Body of pancreas (tissue), 4 donors: ENCODE results near the gene UGT1A6. TPM values are rescaled to one million over a fixed set of nuclear protein-coding genes. Genes with fewer than 3 reads are reported as not detected.

Experiments used
- ATAC-seq: fragments of 150-250 bp; one replicate; pipeline ENCODE4 v1.9.1; 2016
- DNase-seq, 4 donors: peaks; one replicate each; pipeline ENCODE4 v3.0.0-alpha.2; 2019
- H3K27ac ChIP-seq, 4 donors: fragments of 200-600 bp; sonication (generic); 1 replicate in 3 of 4; 2 replicates in 1 of 4; pipeline versions ENCODE4 v1.5.1 to v1.6.1; 2016 to 2019; ENCODE audit warnings: mild to moderate bottlenecking in 1 of 4, mixed read lengths in 1 of 4, moderate library complexity in 1 of 4
- H3K27me3 ChIP-seq, 2 donors: fragments of 200-600 bp; sonication (generic); one replicate each; pipeline ENCODE4 v1.6.0; 2016; ENCODE audit warnings: mild to moderate bottlenecking in 1 of 2
- H3K36me3 ChIP-seq, 2 donors: fragments of 200-600 bp; sonication (generic); replicated peaks in 1 of 2; 2 replicates each; pipeline ENCODE4 v1.5.1; 2016; ENCODE audit warnings: low read depth in 2 of 2; ENCODE audit not compliant: insufficient read depth in 1 of 2
- H3K4me1 ChIP-seq: fragments of 200-600 bp; sonication (generic); one replicate; pipeline ENCODE4 v1.6.0; 2016
- H3K4me3 ChIP-seq, 2 donors: fragments of 200-600 bp; sonication (generic); 1 replicate in 1 of 2; 2 replicates in 1 of 2; pipeline ENCODE4 v1.5.1; 2016 to 2019
- H3K9me3 ChIP-seq, 3 donors: fragments of 200-600 bp; sonication (generic); 1 replicate in 2 of 3; 2 replicates in 1 of 3; pipeline ENCODE4 v1.5.1; 2016
- POLR2A ChIP-seq, 3 donors: fragments of 450-650 bp; IDR thresholded peaks; one replicate each; pipeline ENCODE4 v1.6.1; 2016; ENCODE audit warnings: antibody characterized with exemption in 3 of 3, mild to moderate bottlenecking in 2 of 3
- WGBS, 2 donors: methylation state at CpG; one replicate each; pipeline ENCODE4 v1.1.5; 2017; 5-methylcytosine and 5-hydroxymethylcytosine counted together
- intact Hi-C: fragments of 100-400 bp; cut with DNase I; formaldehyde crosslinking; loops from one replicate; pipeline ENCODE4 v1.15.1; 2023
- total RNA-seq, 2 donors: library from RNA; depleted of rRNA; stranded (reverse); fragments of >200 nt; gene quantifications; one replicate each; pipeline ENCODE4 v1.1.0, GENCODE V29; 2016
- TF ChIP-seq, protein P1 (sequence below), 7 experiments: fragments of 450-650 bp in 4 of 7; fragments of 200-600 bp in 3 of 7; sonication (generic) in 3 of 7; IDR thresholded peaks; one replicate each; pipeline ENCODE4 v1.5.1; 2016 to 2019; ENCODE audit warnings: antibody characterized with exemption in 7 of 7

UGT1A6 gene
- total RNA-seq, 2 donors from 2014 or later: 0.33 TPM; not detected in 1

DNA sequence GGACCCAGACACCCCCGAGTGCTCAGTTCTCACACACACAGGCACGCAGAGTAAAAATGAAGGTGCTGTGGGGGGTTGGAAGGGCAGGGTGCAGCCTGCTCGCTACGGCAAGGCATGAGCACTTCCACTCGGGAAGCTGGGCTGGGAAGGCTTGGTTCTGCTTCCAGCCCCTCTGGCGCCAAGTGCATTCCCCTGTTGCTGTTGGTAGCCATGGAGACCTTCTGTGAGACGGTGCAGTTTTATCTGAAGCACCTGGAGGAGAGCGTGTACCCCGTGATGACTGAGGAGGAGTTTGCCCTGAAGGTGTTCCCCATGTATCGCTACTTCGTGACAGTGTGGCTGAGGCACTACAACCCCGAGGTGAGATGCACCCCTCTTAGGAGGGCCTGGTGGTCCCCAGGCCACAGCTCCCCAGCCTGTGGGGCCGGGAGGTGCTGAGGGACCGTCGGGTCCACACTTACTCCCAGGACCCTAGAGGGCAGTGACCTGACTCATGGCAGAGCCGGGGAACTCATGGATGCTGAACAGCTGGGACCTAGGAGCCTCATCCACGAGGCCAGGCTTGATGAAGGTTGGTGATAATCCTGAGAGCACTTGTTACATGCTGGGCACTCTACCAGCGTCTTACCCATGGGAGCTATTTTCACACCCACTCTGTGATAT lies 100.9 kb downstream of the UGT1A6 start:
- DNase-seq (no peak), ATAC-seq (no peak)
- no peaks in the 10 kb centered on the region for H3K27me3 ChIP-seq
- H3K9me3 ChIP-seq: no peaks in the 10 kb centered on the region
- H3K4me3 ChIP-seq: no peak overlapping the region
- 60 to 61% methylated on average over 10 to 18 of the region's 18 CpGs for WGBS, 2 donors
- H3K36me3 ChIP-seq: no peaks in the 10 kb centered on the region
- H3K27ac ChIP-seq: no peak overlapping the region
- no peaks in the 10 kb centered on the region for H3K4me1 ChIP-seq
- TF ChIP-seq, protein P1, sequence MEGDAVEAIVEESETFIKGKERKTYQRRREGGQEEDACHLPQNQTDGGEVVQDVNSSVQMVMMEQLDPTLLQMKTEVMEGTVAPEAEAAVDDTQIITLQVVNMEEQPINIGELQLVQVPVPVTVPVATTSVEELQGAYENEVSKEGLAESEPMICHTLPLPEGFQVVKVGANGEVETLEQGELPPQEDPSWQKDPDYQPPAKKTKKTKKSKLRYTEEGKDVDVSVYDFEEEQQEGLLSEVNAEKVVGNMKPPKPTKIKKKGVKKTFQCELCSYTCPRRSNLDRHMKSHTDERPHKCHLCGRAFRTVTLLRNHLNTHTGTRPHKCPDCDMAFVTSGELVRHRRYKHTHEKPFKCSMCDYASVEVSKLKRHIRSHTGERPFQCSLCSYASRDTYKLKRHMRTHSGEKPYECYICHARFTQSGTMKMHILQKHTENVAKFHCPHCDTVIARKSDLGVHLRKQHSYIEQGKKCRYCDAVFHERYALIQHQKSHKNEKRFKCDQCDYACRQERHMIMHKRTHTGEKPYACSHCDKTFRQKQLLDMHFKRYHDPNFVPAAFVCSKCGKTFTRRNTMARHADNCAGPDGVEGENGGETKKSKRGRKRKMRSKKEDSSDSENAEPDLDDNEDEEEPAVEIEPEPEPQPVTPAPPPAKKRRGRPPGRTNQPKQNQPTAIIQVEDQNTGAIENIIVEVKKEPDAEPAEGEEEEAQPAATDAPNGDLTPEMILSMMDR (IDR thresholded peaks at IDR 0.05): no peak
- TF ChIP-seq POLR2A (IDR thresholded peaks at IDR 0.05): no peak
- intact Hi-C loops: no loop called here

DNA sequence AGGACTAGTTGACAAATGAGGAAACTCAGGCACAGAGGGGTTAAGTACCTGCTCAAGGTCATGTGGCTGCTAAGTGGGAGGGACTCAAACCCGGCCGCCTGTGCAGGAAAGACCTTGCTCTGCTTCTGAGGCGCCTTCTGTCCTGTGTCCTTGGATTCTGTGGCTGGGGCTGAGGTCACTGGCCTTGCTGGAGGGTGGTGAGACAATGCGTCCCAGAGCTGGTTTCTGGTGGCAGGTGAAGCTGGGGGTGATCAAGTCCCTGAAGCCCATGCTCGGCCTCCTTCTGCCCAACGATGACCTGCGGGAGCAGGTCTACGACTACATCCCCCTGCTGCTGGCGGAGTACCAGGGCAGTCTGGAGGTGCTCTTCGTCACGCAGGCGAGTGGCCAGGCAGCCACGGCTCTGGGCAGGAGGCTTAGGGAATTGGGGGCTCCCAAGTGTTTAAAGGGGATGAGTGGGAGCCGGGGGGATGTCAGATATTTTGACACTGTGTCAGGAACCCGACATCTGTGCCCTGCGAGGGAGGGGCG lies 101.5 kb downstream of the UGT1A6 start:
- H3K27ac ChIP-seq: no peak overlapping the region
- intact Hi-C loops: no loop called here
- no peak for ATAC-seq
- H3K4me3 ChIP-seq: no peak overlapping the region
- WGBS, 2 donors: 24 to 65% methylated on average over 9 to 17 of the region's 17 CpGs
- no peaks in the 10 kb centered on the region for H3K9me3 ChIP-seq
- DNase-seq: no peak
- TF ChIP-seq POLR2A (IDR thresholded peaks at IDR 0.05): no peak
- TF ChIP-seq, protein P1 (IDR thresholded peaks at IDR 0.05): no peak
- H3K4me1 ChIP-seq: no peaks in the 10 kb centered on the region
- no peaks in the 10 kb centered on the region for H3K27me3 ChIP-seq
- no peaks in the 10 kb centered on the region for H3K36me3 ChIP-seq

DNA sequence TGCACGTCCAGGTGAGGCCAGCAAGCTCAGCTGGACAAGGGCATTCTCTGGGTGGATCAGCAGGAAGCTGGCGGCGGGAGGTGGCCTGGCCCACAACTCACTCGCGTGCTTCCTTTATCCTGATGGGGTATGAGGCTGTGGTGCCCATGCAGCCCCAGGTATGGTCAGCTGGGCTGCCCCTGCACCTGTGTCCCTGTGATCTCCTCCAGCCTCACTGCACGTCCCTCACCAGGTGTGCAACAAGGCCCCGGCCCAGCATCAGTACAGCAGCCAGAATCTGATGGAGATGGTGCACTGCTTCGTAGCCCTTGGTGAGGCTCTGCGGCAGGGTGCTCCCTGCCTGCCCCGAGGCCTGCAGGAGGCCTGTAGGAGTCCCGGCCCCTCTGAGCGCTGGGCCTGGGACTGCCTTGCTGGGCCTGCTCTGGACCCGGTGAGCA lies 103.1 kb downstream of the UGT1A6 start:
- WGBS, 2 donors: 88 to 100% methylated on average over 1 to 13 of the region's 13 CpGs

DNA sequence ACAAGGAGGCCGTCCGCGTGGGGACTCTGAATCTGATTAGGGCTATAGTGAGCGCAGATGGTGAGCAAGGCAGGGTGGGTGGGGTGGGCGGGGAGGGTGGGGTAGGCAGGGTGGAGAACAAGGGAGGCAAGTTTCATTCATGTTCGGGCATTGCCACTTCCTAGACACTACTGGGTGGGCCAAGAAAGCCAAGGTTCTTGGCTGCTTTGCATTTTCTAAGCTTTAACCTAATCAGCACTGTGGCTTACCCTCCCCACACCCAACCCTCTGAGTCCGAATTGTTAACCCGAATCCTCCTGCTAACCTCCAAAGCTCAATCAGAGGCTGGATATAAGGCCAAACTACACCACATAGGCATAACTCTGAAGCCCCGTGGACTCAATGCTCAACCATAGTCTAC lies 103.6 kb downstream of the UGT1A6 start:
- Histone ChIP-seq H3K27ac (no peak overlapping the region), H3K4me1 (no peaks in the 10 kb centered on the region), H3K4me3 (no peak overlapping the region), H3K36me3 (no peaks in the 10 kb centered on the region), H3K9me3 (no peaks in the 10 kb centered on the region), H3K27me3 (no peaks in the 10 kb centered on the region)
- ATAC-seq (no peak), DNase-seq (no peak)
- intact Hi-C loops: no loop called here
- TF ChIP-seq POLR2A (IDR thresholded peaks at IDR 0.05): no peak
- TF ChIP-seq, protein P1 (IDR thresholded peaks at IDR 0.05): no peak
- WGBS, 2 donors: 81 to 88% methylated on average over 6 to 9 of the region's 9 CpGs

More for the DNA sequence above, 103.1 kb downstream of the UGT1A6 start:
- no peaks in the 10 kb centered on the region for H3K4me1 ChIP-seq
- no peak overlapping the region for H3K27ac ChIP-seq
- H3K9me3 ChIP-seq: no peaks in the 10 kb centered on the region
- H3K4me3 ChIP-seq: no peak overlapping the region
- DNase-seq (no peak), ATAC-seq (no peak)
- no peak for TF ChIP-seq POLR2A (IDR thresholded peaks at IDR 0.05)
- TF ChIP-seq, protein P1 (IDR thresholded peaks at IDR 0.05): no peak
- no peaks in the 10 kb centered on the region for H3K36me3 ChIP-seq
- intact Hi-C loops: no loop called here
- H3K27me3 ChIP-seq: no peaks in the 10 kb centered on the region
